Colonic mucosa (tissue), 4 donors: ENCODE results near the gene ZSWIM6. TPM values are rescaled to one million over a fixed set of nuclear protein-coding genes. Genes with fewer than 3 reads are reported as not detected.
A peak's percentile ranks its signal among the peaks of the same experiment; 100 is the strongest.

Experiments used
- DNase-seq: peaks from one replicate; pipeline ENCODE4 v3.0.0-alpha.2; 2020
- H3K27ac ChIP-seq: fragments of 200-600 bp; one replicate; pipeline ENCODE4 v1.8.0; 2021
- H3K27me3 ChIP-seq: fragments of 200-600 bp; one replicate; pipeline ENCODE4 v1.8.0; 2021
- H3K36me3 ChIP-seq: fragments of 200-600 bp; one replicate; pipeline ENCODE4 v1.8.0; 2021
- H3K4me1 ChIP-seq: fragments of 200-600 bp; one replicate; pipeline ENCODE4 v1.8.0; 2021; ENCODE audit warnings: mild to moderate bottlenecking
- H3K4me3 ChIP-seq: fragments of 200-600 bp; one replicate; pipeline ENCODE4 v1.8.0; 2021
- H3K9ac ChIP-seq, 2 donors: one replicate each; pipeline ENCODE4 v1.7.0; 2013; ENCODE audit warnings: control low read depth in 2 of 2, low read depth in 2 of 2, low read length in 2 of 2
- H3K9me3 ChIP-seq: fragments of 200-600 bp; one replicate; pipeline ENCODE4 v1.8.0; 2021
- intact Hi-C: fragments of 100-400 bp; cut with DNase I; formaldehyde crosslinking; loops from one replicate; pipeline ENCODE4 v1.14.1; 2022
- total RNA-seq, 2 donors: library from RNA; stranded (reverse); fragmentation: NEBNext Ultra II Directional in 1 of 2; extraction: Animal tissue kit (Norgen Biotek cat#: 25700) in 1 of 2; gene quantifications; one replicate each; pipeline ENCODE4 v1.2.1, GENCODE V29; 2021
- TF ChIP-seq, protein P1 (sequence below): fragments of 200-600 bp; IDR thresholded peaks from one replicate; pipeline ENCODE4 v1.8.0; 2022; ENCODE audit warnings: antibody characterized with exemption, mild to moderate bottlenecking
- donor health status: healthy.
- donor health status: DM: no; HTN: no; CAD: no.
- donor health status: DM: no; HTN: no; CAD: no.

ZSWIM6 gene
- total RNA-seq, 2 donors from 2014 or later: 16.4 to 24.5 TPM

DNA sequence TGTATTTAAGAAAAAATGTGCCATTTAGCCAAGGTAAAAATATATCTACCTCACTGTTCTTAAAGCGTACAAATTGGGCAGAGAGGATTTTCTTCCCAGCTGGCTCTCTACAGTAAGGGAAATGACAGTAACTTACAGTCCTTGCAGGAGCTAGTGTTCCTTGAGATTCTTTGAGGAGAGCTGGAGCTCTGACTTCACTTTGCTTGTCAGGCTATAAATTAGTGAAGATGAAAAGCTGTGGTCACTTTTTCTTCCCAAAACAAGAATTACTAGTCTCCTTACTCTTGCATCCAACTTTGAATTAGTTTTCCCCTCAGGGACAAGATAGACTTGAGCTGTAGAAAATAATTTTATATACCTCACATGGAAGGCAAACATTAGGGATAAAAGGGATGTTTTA lies 129.9 kb downstream of the ZSWIM6 start:
- H3K9me3 ChIP-seq: no peaks in the 10 kb centered on the region
- no peaks in the 10 kb centered on the region for H3K36me3 ChIP-seq
- no peak overlapping the region for H3K27ac ChIP-seq
- H3K27me3 ChIP-seq: no peaks in the 10 kb centered on the region
- no peak for DNase-seq
- intact Hi-C loops: no loop called here
- no peak overlapping the region for H3K9ac ChIP-seq
- no peaks in the 10 kb centered on the region for H3K4me1 ChIP-seq
- TF ChIP-seq, protein P1, sequence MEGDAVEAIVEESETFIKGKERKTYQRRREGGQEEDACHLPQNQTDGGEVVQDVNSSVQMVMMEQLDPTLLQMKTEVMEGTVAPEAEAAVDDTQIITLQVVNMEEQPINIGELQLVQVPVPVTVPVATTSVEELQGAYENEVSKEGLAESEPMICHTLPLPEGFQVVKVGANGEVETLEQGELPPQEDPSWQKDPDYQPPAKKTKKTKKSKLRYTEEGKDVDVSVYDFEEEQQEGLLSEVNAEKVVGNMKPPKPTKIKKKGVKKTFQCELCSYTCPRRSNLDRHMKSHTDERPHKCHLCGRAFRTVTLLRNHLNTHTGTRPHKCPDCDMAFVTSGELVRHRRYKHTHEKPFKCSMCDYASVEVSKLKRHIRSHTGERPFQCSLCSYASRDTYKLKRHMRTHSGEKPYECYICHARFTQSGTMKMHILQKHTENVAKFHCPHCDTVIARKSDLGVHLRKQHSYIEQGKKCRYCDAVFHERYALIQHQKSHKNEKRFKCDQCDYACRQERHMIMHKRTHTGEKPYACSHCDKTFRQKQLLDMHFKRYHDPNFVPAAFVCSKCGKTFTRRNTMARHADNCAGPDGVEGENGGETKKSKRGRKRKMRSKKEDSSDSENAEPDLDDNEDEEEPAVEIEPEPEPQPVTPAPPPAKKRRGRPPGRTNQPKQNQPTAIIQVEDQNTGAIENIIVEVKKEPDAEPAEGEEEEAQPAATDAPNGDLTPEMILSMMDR: no peak
- H3K4me3 ChIP-seq: no peak overlapping the region

DNA sequence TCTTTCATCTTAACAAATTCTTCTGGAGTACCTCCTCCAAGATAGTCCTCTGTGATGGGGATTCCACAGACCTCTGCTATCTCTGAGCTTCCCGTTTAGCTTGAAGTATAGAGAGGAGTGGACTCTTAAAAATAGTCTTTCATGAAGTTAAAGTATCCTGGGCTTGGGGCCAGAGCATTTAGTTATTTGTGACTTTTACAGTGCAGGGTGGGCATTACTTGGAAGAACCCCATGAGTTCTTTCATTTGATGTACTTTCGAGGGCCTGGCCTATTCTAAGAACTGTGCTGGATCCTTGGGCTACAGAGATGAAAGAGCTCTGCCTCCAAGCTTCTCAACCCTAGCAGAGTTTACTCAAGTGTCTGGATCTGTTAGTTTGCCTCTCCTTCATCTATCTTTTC lies 131.5 kb downstream of the ZSWIM6 start:
- intact Hi-C loops: no loop called here
- no peak for DNase-seq
- H3K36me3 ChIP-seq: no peaks in the 10 kb centered on the region
- H3K4me3 ChIP-seq: no peak overlapping the region
- TF ChIP-seq, protein P1: no peak
- no peaks in the 10 kb centered on the region for H3K9me3 ChIP-seq
- no peak overlapping the region for H3K27ac ChIP-seq
- no peaks in the 10 kb centered on the region for H3K27me3 ChIP-seq
- H3K9ac ChIP-seq: no peak overlapping the region
- H3K4me1 ChIP-seq: peaks cover 4% of the 10 kb centered on the region

DNA sequence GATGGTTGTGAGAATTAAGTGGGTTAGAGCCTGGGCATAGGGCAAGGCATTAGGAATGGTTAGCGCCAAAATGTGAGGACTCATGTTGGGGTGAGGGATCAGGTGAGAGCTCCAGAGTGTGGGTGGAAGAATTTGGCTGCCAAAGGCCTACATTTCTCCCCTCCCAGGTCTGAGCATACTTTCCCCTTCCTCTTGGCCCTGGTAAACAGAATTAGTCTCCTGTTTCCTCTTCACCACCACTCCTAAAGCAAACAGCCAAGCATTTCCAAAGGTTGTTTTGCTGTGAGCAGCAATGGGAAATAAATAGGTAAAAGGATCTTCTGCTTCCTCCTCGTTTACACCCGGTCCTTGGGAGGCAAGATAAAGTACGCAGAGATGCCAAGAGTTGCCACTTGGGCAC lies 132.5 kb downstream of the ZSWIM6 start:
- DNase-seq: peak; percentile 24
- intact Hi-C loops: no loop called here
- H3K36me3 ChIP-seq: no peaks in the 10 kb centered on the region
- H3K27me3 ChIP-seq: no peaks in the 10 kb centered on the region
- peak overlapping the region in 1 of 2 donors; percentile 28 for H3K9ac ChIP-seq
- peak overlapping the region; percentile 49 for H3K27ac ChIP-seq
- H3K4me3 ChIP-seq: no peak overlapping the region
- TF ChIP-seq, protein P1: no peak
- no peaks in the 10 kb centered on the region for H3K9me3 ChIP-seq
- H3K4me1 ChIP-seq: peaks cover 4% of the 10 kb centered on the region

DNA sequence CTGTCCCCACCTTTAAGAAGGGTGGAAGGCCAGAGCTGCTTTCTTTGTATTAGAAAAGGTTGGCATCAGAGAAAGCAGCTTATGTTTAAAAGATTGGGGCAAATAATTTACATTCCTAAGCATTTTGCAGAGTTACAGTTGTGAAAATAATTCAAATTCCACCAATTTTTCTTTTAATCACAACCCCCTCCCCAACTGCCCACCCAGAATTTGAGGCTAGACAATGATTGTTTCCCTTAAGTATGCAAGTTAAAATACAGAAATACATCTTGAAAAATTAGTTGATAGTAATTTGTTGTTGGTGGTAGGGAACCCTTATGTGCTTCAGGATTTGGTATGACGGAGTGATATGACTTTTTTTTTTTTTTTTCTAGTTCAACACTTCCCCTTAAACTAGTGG lies 133.0 kb downstream of the ZSWIM6 start:
- peaks cover 4% of the 10 kb centered on the region for H3K4me1 ChIP-seq
- intact Hi-C loops: no loop called here
- H3K27ac ChIP-seq: peak overlapping the region; percentile 49
- no peaks in the 10 kb centered on the region for H3K36me3 ChIP-seq
- H3K4me3 ChIP-seq: no peak overlapping the region
- no peaks in the 10 kb centered on the region for H3K9me3 ChIP-seq
- TF ChIP-seq, protein P1: no peak
- no peak overlapping the region for H3K9ac ChIP-seq
- H3K27me3 ChIP-seq: no peaks in the 10 kb centered on the region
- no peak for DNase-seq

DNA sequence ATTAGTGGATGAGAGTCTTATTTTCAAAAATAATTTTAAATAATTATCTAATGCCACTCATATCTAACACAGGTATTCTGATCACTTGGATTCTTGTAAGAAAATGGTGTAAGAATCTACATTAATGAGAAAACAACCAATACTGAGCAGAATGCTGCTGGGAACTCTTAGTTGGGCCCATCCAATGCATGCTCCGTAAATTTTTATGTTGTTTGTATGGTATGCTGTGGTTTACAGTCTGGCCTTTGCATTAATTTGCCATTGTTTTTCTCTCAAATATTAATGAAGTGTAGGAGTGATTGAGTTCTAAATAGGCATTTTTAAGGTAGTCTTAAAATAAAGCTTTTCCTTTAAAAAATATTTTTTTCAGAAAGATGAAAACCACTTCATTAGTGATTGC lies 133.4 kb downstream of the ZSWIM6 start:
- no peaks in the 10 kb centered on the region for H3K36me3 ChIP-seq
- intact Hi-C loops: no loop called here
- no peak overlapping the region for H3K27ac ChIP-seq
- H3K4me3 ChIP-seq: no peak overlapping the region
- no peaks in the 10 kb centered on the region for H3K27me3 ChIP-seq
- H3K9me3 ChIP-seq: no peaks in the 10 kb centered on the region
- TF ChIP-seq, protein P1: no peak
- H3K9ac ChIP-seq: no peak overlapping the region
- H3K4me1 ChIP-seq: peaks cover 4% of the 10 kb centered on the region
- no peak for DNase-seq

DNA sequence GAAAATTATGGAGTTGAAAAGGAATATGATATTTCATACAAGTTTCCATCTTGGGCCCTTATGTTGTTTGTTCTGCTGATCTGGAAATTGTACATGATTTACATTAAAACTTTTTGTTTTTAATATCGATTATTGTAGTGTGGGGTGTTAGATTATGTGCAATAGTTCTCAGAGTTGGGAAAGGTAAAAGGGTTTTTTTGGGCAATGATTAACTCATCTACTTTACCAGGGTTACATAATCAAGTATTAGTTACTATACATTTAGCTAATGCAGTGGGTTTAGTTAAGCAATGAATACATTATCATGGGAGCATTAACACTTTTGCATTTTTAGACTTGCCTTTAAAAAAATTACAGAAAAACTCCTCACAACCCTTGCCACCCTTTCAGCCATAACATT lies 134.0 kb downstream of the ZSWIM6 start:
- H3K4me1 ChIP-seq: peaks cover 4% of the 10 kb centered on the region
- no peak overlapping the region for H3K9ac ChIP-seq
- TF ChIP-seq, protein P1: no peak
- no peaks in the 10 kb centered on the region for H3K36me3 ChIP-seq
- DNase-seq: no peak
- intact Hi-C loops: no loop called here
- H3K27ac ChIP-seq: no peak overlapping the region
- no peaks in the 10 kb centered on the region for H3K9me3 ChIP-seq
- H3K4me3 ChIP-seq: no peak overlapping the region
- H3K27me3 ChIP-seq: no peaks in the 10 kb centered on the region
